Endothelial cell of umbilical vein (primary cell): Measurements from ENCODE around the gene JARID2. TPM values are rescaled to one million over a fixed set of nuclear protein-coding genes. Genes with fewer than 3 reads are reported as not detected.

Experiments used
- BruUV-seq: library from RNA; stranded (reverse); fragments of 400-500 nt; replicated peaks from 2 replicates; lab custom pipeline; 2021; lab: Mats Ljungman, UMichigan
- CTCF ChIA-PET: fragments of 300-600, 350-600 bp; sonication (Branson Sonifier 250); formaldehyde crosslinking; loops from one replicate; lab custom pipeline; 2021; ENCODE audit warnings: antibody characterized with exemption, inconsistent platforms; lab: Charles Lee
- POLR2A ChIA-PET: fragments of 300-600, 350-600 bp; sonication (Branson Sonifier 250); formaldehyde crosslinking; loops from one replicate; lab custom pipeline; 2021; ENCODE audit warnings: antibody characterized with exemption, inconsistent platforms; lab: Charles Lee
- DNase-seq: peaks from one replicate; pipeline ENCODE4 v3.0.0-alpha.2; 2011; ENCODE audit warnings: low read depth, low spot score
- FAIRE-seq: peaks from 2 replicates; lab custom pipeline; 2011; peaks lifted over from hg19 to GRCh38; lab: Jason Lieb, UNC
- H2AFZ ChIP-seq: 2 replicates; pipeline ENCODE4 v1.6.0; 2012; ENCODE audit warnings: low read depth, low read length, control low read depth, inconsistent platforms
- H3K27ac ChIP-seq: 2 replicates; pipeline ENCODE4 v1.5.1; 2011; ENCODE audit warnings: low read depth, mild to moderate bottlenecking, control low read depth, low read length, moderate library complexity; ENCODE audit not compliant: insufficient read depth
- H3K27me3 ChIP-seq, 2 experiments: 2 replicates each; pipeline versions ENCODE4 v1.6.0 to v1.6.1; 2011; ENCODE audit warnings: low read length in 2 of 2, mixed read lengths in 1 of 2; ENCODE audit not compliant: control insufficient read depth in 2 of 2, insufficient read depth in 2 of 2
- H3K36me3 ChIP-seq, 2 experiments: 2 replicates in 1 of 2; 3 replicates in 1 of 2; pipeline ENCODE4 v1.5.1; 2011; ENCODE audit warnings: low read length in 2 of 2, mild to moderate bottlenecking in 1 of 2, moderate library complexity in 1 of 2; ENCODE audit not compliant: control insufficient read depth in 2 of 2, insufficient read depth in 2 of 2; ENCODE audit errors: extremely low read depth in 1 of 2
- H3K4me1 ChIP-seq: 3 replicates; pipeline ENCODE4 v1.5.1; 2011; ENCODE audit warnings: mild to moderate bottlenecking, low read length; ENCODE audit not compliant: control insufficient read depth, insufficient read depth; ENCODE audit errors: extremely low read depth
- H3K4me2 ChIP-seq: 2 replicates; pipeline ENCODE4 v1.6.1; 2011; ENCODE audit warnings: low read length, control low read depth, mixed read lengths; ENCODE audit not compliant: insufficient read depth
- H3K4me3 ChIP-seq, 3 experiments: fragments of 200-600 bp in 1 of 3; sonication (generic), shearing (Covaris generic) in 1 of 3; replicated peaks in 1 of 3; 2 replicates each; pipeline ENCODE4 v1.5.1; 2011 to 2016; ENCODE audit warnings: control low read depth in 3 of 3, low read length in 3 of 3, mild to moderate bottlenecking in 2 of 3, inconsistent platforms in 1 of 3, low read depth in 1 of 3, moderate library complexity in 1 of 3; ENCODE audit not compliant: insufficient read depth in 1 of 3
- H3K79me2 ChIP-seq: 2 replicates; pipeline ENCODE4 v1.6.0; 2012; ENCODE audit warnings: low read length, inconsistent platforms; ENCODE audit not compliant: control insufficient read depth, insufficient read depth
- H3K9ac ChIP-seq: replicated peaks from 2 replicates; pipeline ENCODE3; 2011; ENCODE audit warnings: low read length, control low read depth; ENCODE audit not compliant: insufficient read depth; ENCODE audit errors: extremely low read depth
- H3K9me1 ChIP-seq: replicated peaks from 3 replicates; pipeline ENCODE4 v1.6.0; 2011; ENCODE audit warnings: mild to moderate bottlenecking, low read length; ENCODE audit not compliant: control insufficient read depth, insufficient read depth; ENCODE audit errors: extremely low read depth
- H3K9me3 ChIP-seq: replicated peaks from 2 replicates; pipeline ENCODE4 v1.5.1; 2012; ENCODE audit warnings: low read length, inconsistent platforms; ENCODE audit not compliant: control insufficient read depth, insufficient read depth
- H4K20me1 ChIP-seq: replicated peaks from 2 replicates; pipeline ENCODE3; 2011; ENCODE audit warnings: mild to moderate bottlenecking, low read length; ENCODE audit not compliant: control insufficient read depth, insufficient read depth; ENCODE audit errors: extremely low read depth
- CTCF ChIP-seq, 2 donors: IDR thresholded peaks; 1 replicate in 1 of 2; 2 replicates in 1 of 2; pipeline ENCODE4 v1.5.1; 2011; ENCODE audit warnings: low read length in 2 of 2, mild to moderate bottlenecking in 2 of 2, moderate library complexity in 2 of 2, control low read depth in 1 of 2, inconsistent platforms in 1 of 2, low read depth in 1 of 2; ENCODE audit not compliant: insufficient read depth in 1 of 2; ENCODE audit errors: extremely low read depth in 1 of 2
- EZH2 ChIP-seq: IDR thresholded peaks from 2 replicates; pipeline ENCODE4 v1.6.1; 2012; ENCODE audit warnings: borderline replicate concordance, low read depth, mild to moderate bottlenecking, moderate library complexity, low read length, inconsistent platforms; ENCODE audit not compliant: severe bottlenecking
- FOS ChIP-seq: IDR thresholded peaks from 2 replicates; pipeline ENCODE4 v1.6.1; 2011; ENCODE audit warnings: mild to moderate bottlenecking, low read length, moderate library complexity, borderline replicate concordance; ENCODE audit not compliant: insufficient read depth
- GATA2 ChIP-seq: IDR thresholded peaks from 2 replicates; pipeline ENCODE4 v1.7.0; 2011; ENCODE audit warnings: low read depth, mild to moderate bottlenecking, moderate library complexity, mixed read lengths, low read length; ENCODE audit not compliant: insufficient read length, insufficient read depth
- JUN ChIP-seq: IDR thresholded peaks from 2 replicates; pipeline ENCODE4 v1.6.1; 2011; ENCODE audit warnings: borderline replicate concordance, low read depth; ENCODE audit not compliant: insufficient read length, insufficient read depth
- MAX ChIP-seq: IDR thresholded peaks from 2 replicates; pipeline ENCODE4 v1.6.1; 2011; ENCODE audit not compliant: insufficient read depth, insufficient read length
- MYC ChIP-seq: IDR thresholded peaks from one replicate; pipeline ENCODE4 v1.6.1; 2011; ENCODE audit warnings: mild to moderate bottlenecking, low read depth, low read length
- POLR2A ChIP-seq: IDR thresholded peaks from 2 replicates; pipeline ENCODE4 v1.6.1; 2012; ENCODE audit warnings: low read depth, mild to moderate bottlenecking, control low read depth, low read length
- POLR2AphosphoS5 ChIP-seq: IDR thresholded peaks from 2 replicates; pipeline ENCODE4 v1.6.1; 2012; ENCODE audit warnings: low read depth, mild to moderate bottlenecking, control low read depth, low read length, moderate library complexity; ENCODE audit not compliant: insufficient read depth
- dilution Hi-C: fragments of 300-500 bp; cut with MboI; formaldehyde crosslinking; loops from one replicate; pipeline ENCODE4 v1.15.0; 2019; ENCODE audit warnings: low sequenced_read_pairs; ENCODE audit not compliant: extremely low pct_ligation_motif_present
- intact Hi-C: fragments of 100-400 bp; cut with micrococcal nuclease; formaldehyde crosslinking; loops from one replicate; pipeline ENCODE4 v1.10.0; 2022
- polyA plus RNA-seq, 4 experiments: library from polyadenylated mRNA; depleted of rRNA in 3 of 4; stranded (reverse) in 3 of 4; unstranded in 1 of 4; fragments of >200 nt; gene quantifications; 2 replicates each; pipeline versions ENCODE4 v1.2.1 to v1.2.3, GENCODE V29; 2011 to 2012; ENCODE audit warnings: missing spikeins in 1 of 4
- total RNA-seq: library from RNA; stranded (reverse); gene quantifications from 2 replicates; pipeline ENCODE4 v1.2.3, GENCODE V29; 2021

Gene JARID2
- total and polyA plus RNA-seq, 2 donors (not counting 3 experiments of a cell fraction or from before 2014, with no cell fraction given), result 2.9 to 10.6 TPM

- dilution Hi-C loops (no loop called here), intact Hi-C loops (no loop called here)
- no peak overlapping the region for H3K27ac ChIP-seq
- H3K9me1 ChIP-seq, result no peaks in the 10 kb centered on the region
- peaks cover 7% of the 10 kb centered on the region for H3K4me1 ChIP-seq
- H3K4me2 ChIP-seq, result no peak overlapping the region
- no peak for TF ChIP-seq FOS
- no peak for TF ChIP-seq POLR2AphosphoS5
- no peak for TF ChIP-seq JUN
- no peak for TF ChIP-seq GATA2
- no peak for TF ChIP-seq EZH2
- no peak for TF ChIP-seq MYC
- TF ChIP-seq CTCF (IDR thresholded peaks at IDR 0.05; ENCODE audit: extremely low read depth in 1 of 2, insufficient read depth in 1 of 2, low read depth in 1 of 2, low read length in 2 of 2), result no peak
- TF ChIP-seq MAX, result no peak
- TF ChIP-seq POLR2A, result no peak
- BruUV-seq, result no TSS peak
- ChIA-PET POLR2A (no interaction called here), CTCF (no interaction called here)
- no peaks in the 10 kb centered on the region for H3K9me3 ChIP-seq
- DNase-seq (no peak), FAIRE-seq (no peak)
- no peaks in the 10 kb centered on the region for H3K36me3 ChIP-seq
- H2AFZ ChIP-seq, result no peak overlapping the region
- H3K27me3 ChIP-seq, result no peaks in the 10 kb centered on the region
- no peak overlapping the region for H3K4me3 ChIP-seq
- no peak overlapping the region for H3K9ac ChIP-seq
- no peaks in the 10 kb centered on the region for H3K79me2 ChIP-seq
- H4K20me1 ChIP-seq, result no peaks in the 10 kb centered on the region
Measured at GRCh38 chr6:15470746-15471145, 224.9 kb downstream of the JARID2 start.
